Measurements from ENCODE around the gene ARPC5.

The ARPC5 gene

GRCh38 chr1:183609313-183609712 is 26.3 kb downstream of the ARPC5 start:
- DNase-seq = no peak

GRCh38 chr1:183607322-183607980 is 28.1 kb downstream of the ARPC5 start:
- DNase-seq = no peak

GRCh38 chr1:183605904-183606303 is 29.7 kb downstream of the ARPC5 start:
- no peak for DNase-seq

DNA sequence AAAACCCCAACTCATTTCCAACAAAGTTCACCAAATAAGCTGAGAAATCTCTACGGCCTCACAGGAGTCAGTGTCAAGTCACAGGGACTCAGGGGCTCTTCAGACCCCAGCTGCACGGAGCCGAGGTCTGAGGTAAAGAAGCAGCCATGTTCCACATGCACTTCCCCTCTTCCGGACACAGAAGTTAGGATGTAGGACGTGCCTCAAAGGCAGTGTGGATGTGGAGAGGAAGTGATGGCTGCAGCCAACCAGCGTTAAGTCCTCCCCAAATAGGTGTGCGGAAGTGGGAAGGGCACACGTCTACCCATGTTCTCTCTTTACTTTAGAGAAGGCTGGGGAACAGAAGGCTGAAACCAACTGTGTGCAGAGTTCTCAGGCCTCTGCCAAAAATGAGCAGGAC is 30.8 kb downstream of the ARPC5 start:
- no peak for DNase-seq

- DNase-seq = no peak
These were observed 31.4 kb downstream of the ARPC5 start for GRCh38 chr1:183604038-183604808.

GRCh38 chr1:183602510-183602909 is 33.1 kb downstream of the ARPC5 start:
- no peak for DNase-seq

DNA sequence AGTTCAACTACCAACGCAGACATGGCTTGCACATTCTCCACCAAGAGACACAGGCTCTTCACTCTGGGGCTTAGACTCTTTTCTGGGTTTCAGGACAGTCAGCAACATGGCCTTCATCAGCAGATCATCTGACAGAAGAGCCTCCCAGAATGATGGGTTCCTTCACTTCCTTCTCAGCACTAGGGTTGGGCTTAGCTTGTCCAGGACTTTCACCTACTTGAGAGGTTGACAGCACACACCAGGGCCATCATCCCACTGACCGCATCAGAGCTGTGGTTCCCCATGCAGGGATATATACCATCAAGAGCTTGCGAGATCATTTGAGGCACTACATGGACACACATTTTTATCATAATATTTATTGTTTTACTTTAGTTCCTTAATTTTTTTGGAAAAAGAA is 34.9 kb downstream of the ARPC5 start:
- DNase-seq = no peak

GRCh38 chr1:183600136-183600535 is 35.4 kb downstream of the ARPC5 start:
- no peak for DNase-seq

- DNase-seq = no peak
These were observed 37.2 kb downstream of the ARPC5 start for GRCh38 chr1:183598386-183598785.

- DNase-seq = no peak
These were observed 37.8 kb downstream of the ARPC5 start for GRCh38 chr1:183597656-183598347.

GRCh38 chr1:183596500-183596899 is 39.1 kb downstream of the ARPC5 start:
- DNase-seq = no peak

DNA sequence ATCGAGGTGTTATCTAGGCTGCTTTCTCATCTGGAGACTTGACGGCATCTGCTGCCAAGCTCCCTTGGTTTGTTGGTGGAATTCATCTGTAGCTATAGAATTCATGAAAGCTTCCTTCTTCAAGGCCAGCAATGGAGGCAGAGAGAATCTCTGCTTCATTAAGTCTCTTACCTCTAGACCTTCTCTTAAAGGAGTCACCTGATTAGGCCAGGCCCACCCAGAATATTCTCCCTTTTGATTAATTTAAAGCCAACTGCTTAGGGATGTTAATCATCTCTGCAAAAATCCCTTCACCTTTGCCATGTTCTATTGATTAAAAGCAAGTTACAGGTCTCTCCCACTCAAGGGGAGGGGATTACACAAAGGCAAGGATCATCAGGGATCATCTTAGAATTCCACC is 40.0 kb downstream of the ARPC5 start:
- no peak for DNase-seq

DNA sequence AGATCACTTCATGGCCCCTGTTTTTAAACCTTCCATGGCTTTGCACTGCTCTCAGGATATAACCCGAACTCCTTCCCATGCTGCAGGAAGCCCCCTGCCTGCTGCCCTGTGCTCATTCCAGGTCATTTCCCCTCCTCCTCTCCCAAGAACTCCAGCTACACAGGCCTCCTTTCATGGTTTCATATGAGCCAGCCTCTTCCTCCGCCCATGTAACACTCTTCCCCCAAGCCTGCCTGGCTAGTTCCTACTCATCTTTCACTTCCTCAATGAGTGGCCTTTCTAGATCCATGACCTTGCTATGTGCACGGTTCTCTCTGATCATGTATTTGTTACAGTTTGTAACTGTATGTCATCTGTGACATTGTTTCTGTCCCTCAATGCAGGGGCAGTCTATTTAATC is 42.2 kb downstream of the ARPC5 start:
- DNase-seq = no peak

DNA sequence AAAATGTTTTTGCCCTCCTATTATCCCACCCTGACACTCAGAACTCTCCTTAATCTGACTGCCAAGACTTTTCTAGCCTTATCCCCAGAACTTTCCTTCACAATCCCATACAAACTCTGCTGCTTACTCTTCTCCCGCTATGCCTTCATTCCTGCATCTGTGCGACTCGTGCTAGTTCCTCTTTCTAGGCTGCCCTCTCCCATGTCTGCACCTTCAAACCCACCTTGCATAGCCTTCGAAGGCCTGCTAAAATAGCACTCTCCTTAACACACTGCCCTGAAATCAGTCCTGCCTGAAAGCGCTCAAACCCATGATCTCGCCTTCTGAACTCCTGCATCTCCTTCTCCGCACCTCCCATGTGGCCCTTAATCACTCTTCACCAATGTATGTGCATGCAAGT is 42.9 kb downstream of the ARPC5 start:
- no peak for DNase-seq

DNA sequence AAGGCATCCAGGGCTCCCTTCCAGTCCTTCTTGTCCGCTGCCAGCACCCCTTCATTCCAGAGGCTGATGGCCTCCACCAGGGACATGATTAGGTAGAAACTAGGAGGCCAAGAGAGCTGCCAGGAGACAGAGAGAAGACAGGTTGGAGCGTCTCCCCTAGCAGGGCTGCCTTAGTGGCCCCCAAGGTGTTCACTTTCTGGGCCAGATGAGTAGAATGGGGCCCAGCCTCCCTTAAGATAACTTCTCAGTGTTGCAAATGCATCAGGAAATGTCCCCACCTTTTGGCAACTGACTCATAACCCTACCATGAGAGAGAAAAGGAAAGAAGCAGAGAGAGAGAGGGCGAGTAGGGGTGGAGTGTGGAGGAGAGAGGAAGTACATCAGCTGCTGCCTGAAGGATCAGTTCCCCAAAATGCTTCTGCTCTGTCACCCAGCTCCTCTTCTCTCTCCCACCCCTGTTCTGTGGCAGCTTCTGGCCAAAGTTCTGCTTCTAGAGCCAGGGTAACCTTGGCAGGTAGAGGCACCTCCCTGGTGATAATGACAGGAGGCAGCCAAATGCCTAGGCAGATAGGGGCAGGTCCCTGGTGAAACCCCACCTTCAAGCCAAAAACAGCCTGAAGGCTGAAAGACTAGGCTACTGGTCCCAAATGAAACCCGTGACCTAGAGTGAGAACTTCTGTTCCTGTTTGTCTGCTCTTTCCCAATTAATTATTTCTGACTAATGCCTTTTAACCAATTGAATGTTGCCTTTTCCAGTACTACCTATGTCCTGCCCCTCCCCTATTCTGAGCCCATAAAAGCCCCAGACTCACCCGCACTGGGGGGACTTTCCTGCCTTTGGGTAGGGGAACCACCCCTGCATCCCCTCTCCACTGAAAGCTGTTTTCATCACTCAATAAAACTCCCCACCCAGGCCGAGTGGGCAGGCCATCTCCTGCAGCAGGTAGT is 45.1 kb downstream of the ARPC5 start, which contains the start of gene NCF2:
Gene NCF2, minus strand, starts transcription at position 216 of the 948 bp plus-strand sequence. Its CDS starts 130 bp downstream, at position 86.
- no peak for DNase-seq

GRCh38 chr1:183589874-183590243 is 45.7 kb downstream of the ARPC5 start:
- DNase-seq = no peak

DNA sequence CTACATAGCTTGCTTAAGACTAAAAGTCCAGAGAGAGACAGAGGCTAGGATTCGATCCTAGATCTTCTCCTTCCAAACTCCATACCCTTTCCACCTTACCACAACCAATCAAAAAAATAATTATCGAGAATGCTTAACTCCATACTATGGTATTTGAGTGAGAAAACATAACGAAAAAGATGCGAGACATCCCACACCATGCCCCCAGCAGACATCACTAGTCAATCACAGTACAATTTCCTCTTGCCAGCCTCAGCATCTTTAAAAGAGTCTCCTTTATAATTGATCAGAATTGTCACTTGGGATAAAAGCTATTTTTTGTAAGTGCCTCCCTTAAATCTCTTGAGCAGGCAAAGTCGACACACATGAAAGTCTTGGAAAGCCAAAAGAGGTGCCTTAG is 46.2 kb downstream of the ARPC5 start:
- DNase-seq = no peak

- DNase-seq = no peak
These were observed 46.8 kb downstream of the ARPC5 start for GRCh38 chr1:183588827-183589226.

GRCh38 chr1:183586926-183587325 is 48.7 kb downstream of the ARPC5 start:
- DNase-seq = no peak

DNA sequence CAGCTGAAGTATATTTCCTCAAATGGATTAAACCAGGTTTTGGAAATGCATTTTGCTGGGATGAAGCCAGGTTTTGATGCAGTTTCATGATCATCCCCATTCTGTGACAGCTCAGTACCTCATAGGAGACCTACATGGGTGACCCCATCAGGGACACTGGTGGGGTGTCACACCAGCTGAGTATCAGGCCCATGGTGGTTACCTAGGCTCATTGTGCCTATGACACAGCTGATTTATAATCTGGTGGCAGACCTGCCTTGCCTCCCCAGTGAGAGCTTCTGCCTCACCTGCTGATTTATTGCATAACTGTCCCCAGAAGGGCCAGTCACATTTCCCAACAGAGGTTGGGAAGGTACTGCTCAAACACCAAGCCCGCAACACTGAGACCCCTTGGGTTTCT is 49.1 kb downstream of the ARPC5 start:
- no peak for DNase-seq

DNA sequence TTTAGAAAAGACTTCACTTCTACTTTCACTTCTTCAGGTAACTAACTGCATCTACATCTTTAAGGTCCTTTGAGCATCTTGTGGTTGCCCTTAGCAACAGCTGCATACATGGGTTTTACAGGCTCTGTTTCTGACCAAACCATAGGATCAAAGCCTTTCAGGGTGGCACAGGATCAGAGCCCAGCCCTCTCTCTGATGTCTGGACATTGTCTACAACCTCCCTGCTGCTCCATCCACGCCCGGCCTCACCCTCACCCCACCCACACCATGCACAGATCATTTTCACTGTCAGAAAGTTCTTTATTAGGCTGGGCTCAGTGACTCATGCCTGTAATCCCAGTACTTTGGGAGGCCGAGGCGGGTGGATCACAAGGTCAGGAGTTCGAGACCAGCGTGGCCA is 50.5 kb downstream of the ARPC5 start:
- DNase-seq = no peak

DNA sequence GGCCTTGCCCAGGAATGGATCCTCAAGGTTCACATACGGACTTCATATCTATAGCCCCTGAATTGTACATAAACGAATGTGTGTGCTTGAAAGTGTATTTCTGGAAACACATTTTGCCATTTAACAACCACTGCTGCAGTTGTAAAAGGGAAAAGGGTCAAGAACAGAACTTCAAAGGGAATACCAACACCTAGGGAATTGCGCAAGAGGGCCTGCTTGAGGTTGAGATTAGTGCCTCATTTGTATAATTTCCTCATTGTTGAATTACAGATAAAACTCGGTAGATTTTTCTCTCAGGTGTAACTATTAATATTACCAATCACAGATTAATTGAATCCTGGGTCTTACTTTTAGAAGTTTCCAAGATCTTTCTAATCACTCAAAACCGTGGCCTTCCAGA is 51.4 kb downstream of the ARPC5 start:
- no peak for DNase-seq

DNA sequence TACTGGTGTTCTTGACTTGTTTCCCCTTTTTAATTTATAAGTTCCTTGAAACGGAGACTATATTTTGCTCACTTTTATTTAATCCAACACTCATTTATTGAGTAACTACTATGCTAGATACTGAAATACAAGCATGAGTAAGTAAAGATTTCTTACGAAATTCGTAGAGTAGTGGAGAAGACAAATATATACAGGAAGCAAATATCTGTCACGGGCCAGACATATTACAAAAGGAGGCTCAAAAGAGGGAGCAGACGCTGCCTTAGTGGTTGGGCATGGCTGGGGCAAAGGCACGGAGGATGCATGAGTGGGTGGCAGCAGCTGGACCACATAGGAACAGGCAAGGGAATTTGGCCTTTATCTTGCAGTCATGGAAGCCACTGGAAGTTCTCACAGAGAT is 52.1 kb downstream of the ARPC5 start:
- DNase-seq = no peak

Data from NCI-H345 (cell line).